OCI-LY1 (cell line): Measurements from ENCODE around the gene JPH2.

Experiments
- H2AFZ ChIP-seq: fragments of 200-600 bp; sonication (generic), shearing (Covaris generic); 2 replicates; pipeline ENCODE4 v1.6.0; 2014; ENCODE audit warnings: antibody characterized with exemption, mild to moderate bottlenecking, low read length
- H3F3A ChIP-seq: fragments of 200-600 bp; sonication (generic), shearing (Covaris generic); 2 replicates; pipeline ENCODE4 v1.6.0; 2014; ENCODE audit warnings: mild to moderate bottlenecking, antibody characterized with exemption, low read length, moderate library complexity; ENCODE audit not compliant: insufficient read depth
- H3K27ac ChIP-seq: fragments of 200-600 bp; sonication (generic); 2 replicates; pipeline ENCODE4 v1.5.1; 2014; ENCODE audit warnings: low read length, mixed run types, mild to moderate bottlenecking, low read depth; ENCODE audit not compliant: poor library complexity, severe bottlenecking
- H3K27me3 ChIP-seq: fragments of 200-600 bp; sonication (generic); 2 replicates; pipeline ENCODE4 v1.6.0; 2014; ENCODE audit warnings: antibody characterized with exemption, mild to moderate bottlenecking, low read length, moderate library complexity; ENCODE audit not compliant: insufficient read depth
- H3K36me3 ChIP-seq: fragments of 200-600 bp; sonication (generic); 2 replicates; pipeline ENCODE4 v1.6.1; 2014; ENCODE audit warnings: mild to moderate bottlenecking, antibody characterized with exemption, low read length, moderate library complexity, mixed read lengths; ENCODE audit not compliant: insufficient read depth
- H3K4me1 ChIP-seq: fragments of 200-600 bp; sonication (generic); 2 replicates; pipeline ENCODE4 v1.5.1; 2014; ENCODE audit warnings: mild to moderate bottlenecking, low read length, moderate library complexity; ENCODE audit not compliant: insufficient read depth, severe bottlenecking
- H3K4me2 ChIP-seq: fragments of 200-600 bp; sonication (generic), shearing (Covaris generic); 2 replicates; pipeline ENCODE4 v1.6.1; 2014; ENCODE audit warnings: low read length
- H3K4me3 ChIP-seq: fragments of 200-600 bp; sonication (generic); 2 replicates; pipeline ENCODE4 v1.5.1; 2014; ENCODE audit warnings: low read length, low read depth, mild to moderate bottlenecking, mixed read lengths; ENCODE audit not compliant: poor library complexity, severe bottlenecking
- H3K79me2 ChIP-seq: fragments of 200-600 bp; shearing (Covaris generic); 2 replicates; pipeline ENCODE4 v1.6.1; 2016; ENCODE audit warnings: mixed run types, low read length, mixed read lengths; ENCODE audit not compliant: insufficient read depth
- H3K9ac ChIP-seq: fragments of 200-600 bp; sonication (generic), shearing (Covaris generic); 2 replicates; pipeline ENCODE4 v1.6.1; 2014; ENCODE audit warnings: mild to moderate bottlenecking, low read length, mixed read lengths
- H3K9me2 ChIP-seq: fragments of 200-600 bp; sonication (generic), shearing (Covaris generic); 2 replicates; pipeline ENCODE4 v1.6.1; 2014; ENCODE audit warnings: low read depth, mild to moderate bottlenecking, low read length, mixed read lengths
- H3K9me3 ChIP-seq: fragments of 200-600 bp; shearing (Covaris generic); 2 replicates; pipeline ENCODE4 v1.6.1; 2014; ENCODE audit warnings: low read length, mixed read lengths
- H4K20me1 ChIP-seq: fragments of 200-600 bp; sonication (generic), shearing (Covaris generic); 2 replicates; pipeline ENCODE4 v1.6.0; 2016; ENCODE audit warnings: mild to moderate bottlenecking, low read length; ENCODE audit not compliant: insufficient read depth
- EZH2 ChIP-seq: fragments of 200-600 bp; sonication (generic), shearing (Covaris generic); IDR thresholded peaks from 2 replicates; pipeline ENCODE4 v1.8.0; 2017; ENCODE audit warnings: borderline replicate concordance, mixed run types, mild to moderate bottlenecking, antibody characterized with exemption, low read length, moderate library complexity, mixed read lengths
- TF ChIP-seq, protein P1 (sequence below): fragments of 200-600 bp; sonication (generic), shearing (Covaris generic); IDR thresholded peaks from 2 replicates; pipeline ENCODE4 v1.5.1; 2017; ENCODE audit warnings: mild to moderate bottlenecking, antibody characterized with exemption, low read length, moderate library complexity, mixed read lengths

The JPH2 gene

DNA sequence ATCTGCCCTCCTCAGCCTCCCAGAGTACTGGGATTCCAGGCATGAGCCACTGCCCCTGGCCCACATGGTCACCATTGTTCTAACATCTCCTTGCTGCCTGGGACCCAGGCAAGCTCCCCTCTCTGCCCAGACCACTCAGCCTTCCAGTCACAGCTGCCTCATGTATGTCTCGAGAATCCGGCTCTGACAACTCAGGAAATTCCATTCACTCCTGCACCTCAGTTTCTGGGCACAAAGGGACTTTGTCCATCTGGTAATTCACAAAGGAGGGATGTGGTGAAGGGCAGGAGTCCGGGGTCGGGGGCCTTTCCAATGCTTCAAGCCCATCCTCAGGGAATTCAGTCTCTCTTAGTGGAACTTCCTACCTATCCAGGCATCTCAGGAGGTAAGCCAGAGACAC lies 40.7 kb downstream of the JPH2 start:
- Histone ChIP-seq H3F3A (no peaks in the 10 kb centered on the region), H3K4me3 (no peak overlapping the region), H3K9me3 (no peaks in the 10 kb centered on the region), H3K4me1 (no peaks in the 10 kb centered on the region), H3K9ac (no peak overlapping the region), H3K27me3 (0 out of 2 replicates have a peak, but pooled peaks cover 9% of the 10 kb centered on the region), H3K79me2 (no peaks in the 10 kb centered on the region), H3K4me2 (no peak overlapping the region), H3K9me2 (no peaks in the 10 kb centered on the region), H2AFZ (no peak overlapping the region), H3K36me3 (no peaks in the 10 kb centered on the region), H3K27ac (no peak overlapping the region), H4K20me1 (no peaks in the 10 kb centered on the region)
- TF ChIP-seq, protein P1, sequence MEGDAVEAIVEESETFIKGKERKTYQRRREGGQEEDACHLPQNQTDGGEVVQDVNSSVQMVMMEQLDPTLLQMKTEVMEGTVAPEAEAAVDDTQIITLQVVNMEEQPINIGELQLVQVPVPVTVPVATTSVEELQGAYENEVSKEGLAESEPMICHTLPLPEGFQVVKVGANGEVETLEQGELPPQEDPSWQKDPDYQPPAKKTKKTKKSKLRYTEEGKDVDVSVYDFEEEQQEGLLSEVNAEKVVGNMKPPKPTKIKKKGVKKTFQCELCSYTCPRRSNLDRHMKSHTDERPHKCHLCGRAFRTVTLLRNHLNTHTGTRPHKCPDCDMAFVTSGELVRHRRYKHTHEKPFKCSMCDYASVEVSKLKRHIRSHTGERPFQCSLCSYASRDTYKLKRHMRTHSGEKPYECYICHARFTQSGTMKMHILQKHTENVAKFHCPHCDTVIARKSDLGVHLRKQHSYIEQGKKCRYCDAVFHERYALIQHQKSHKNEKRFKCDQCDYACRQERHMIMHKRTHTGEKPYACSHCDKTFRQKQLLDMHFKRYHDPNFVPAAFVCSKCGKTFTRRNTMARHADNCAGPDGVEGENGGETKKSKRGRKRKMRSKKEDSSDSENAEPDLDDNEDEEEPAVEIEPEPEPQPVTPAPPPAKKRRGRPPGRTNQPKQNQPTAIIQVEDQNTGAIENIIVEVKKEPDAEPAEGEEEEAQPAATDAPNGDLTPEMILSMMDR, result no peak
- no peak for TF ChIP-seq EZH2

DNA sequence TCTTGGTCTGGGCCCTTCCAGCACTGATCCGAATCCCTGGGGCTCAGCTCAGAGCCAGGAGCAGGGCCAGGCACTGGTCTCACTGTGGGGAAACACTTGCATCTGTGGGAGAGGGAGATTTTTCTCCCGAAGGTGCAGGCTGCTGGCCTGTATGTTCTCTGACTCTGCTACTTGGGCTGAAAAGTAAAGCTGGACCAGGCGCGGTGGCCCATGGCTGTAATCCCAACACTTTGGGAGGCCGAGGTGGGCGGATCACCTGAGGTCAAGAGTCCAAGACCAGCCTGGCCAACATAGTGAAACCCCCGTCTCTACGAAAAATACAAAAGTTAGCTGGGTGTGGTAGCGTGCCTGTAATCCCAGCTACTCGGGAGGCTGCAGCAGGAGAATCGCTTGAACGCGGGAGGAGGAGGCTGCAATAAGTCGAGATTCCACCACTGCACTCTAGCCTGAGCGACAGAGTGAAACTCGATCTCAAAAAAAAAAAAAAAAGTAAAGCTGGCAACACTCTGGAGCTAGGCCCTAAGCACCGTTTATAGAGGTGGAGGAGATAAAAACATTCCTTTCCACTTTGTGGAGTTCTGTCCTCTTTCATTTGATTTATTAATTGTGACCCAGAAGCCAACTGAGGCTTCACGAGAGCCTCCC lies 41.7 kb downstream of the JPH2 start:
- no peak overlapping the region for H3K27ac ChIP-seq
- no peaks in the 10 kb centered on the region for H3K9me3 ChIP-seq
- H3K27me3 ChIP-seq, result 0 out of 2 replicates have a peak, but pooled peaks cover 9% of the 10 kb centered on the region
- no peaks in the 10 kb centered on the region for H4K20me1 ChIP-seq
- H3F3A ChIP-seq, result no peaks in the 10 kb centered on the region
- no peaks in the 10 kb centered on the region for H3K9me2 ChIP-seq
- no peaks in the 10 kb centered on the region for H3K4me1 ChIP-seq
- no peak for TF ChIP-seq EZH2
- TF ChIP-seq, protein P1, result no peak
- no peaks in the 10 kb centered on the region for H3K79me2 ChIP-seq
- H3K4me2 ChIP-seq, result no peak overlapping the region
- no peak overlapping the region for H2AFZ ChIP-seq
- no peak overlapping the region for H3K4me3 ChIP-seq
- H3K36me3 ChIP-seq, result no peaks in the 10 kb centered on the region
- no peak overlapping the region for H3K9ac ChIP-seq

DNA sequence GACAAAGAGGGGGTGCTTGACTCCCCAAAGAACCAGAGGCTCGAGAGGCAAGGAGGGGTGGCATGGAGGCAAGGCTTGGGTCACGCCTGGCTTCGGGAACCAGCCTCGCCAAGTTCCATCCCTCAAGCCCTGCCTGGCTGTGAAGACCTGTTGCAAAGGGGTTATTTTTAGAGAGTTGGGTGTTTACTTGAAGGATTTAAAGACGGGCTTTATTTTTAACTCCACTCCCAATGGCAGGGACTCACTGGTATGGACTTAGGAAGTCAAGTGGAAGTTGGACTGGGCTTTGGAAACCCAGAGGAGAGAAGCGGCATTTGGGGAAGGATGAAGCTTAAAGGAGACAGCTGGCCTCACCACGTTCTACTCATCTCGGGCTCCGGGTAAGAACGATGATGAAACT lies 43.1 kb downstream of the JPH2 start:
- Histone ChIP-seq H3K36me3 (no peaks in the 10 kb centered on the region), H3K9me2 (no peaks in the 10 kb centered on the region), H2AFZ (no peak overlapping the region), H3K4me1 (no peaks in the 10 kb centered on the region), H3F3A (no peaks in the 10 kb centered on the region), H3K27me3 (0 out of 2 replicates have a peak, but pooled peaks cover 9% of the 10 kb centered on the region), H3K9ac (no peak overlapping the region), H3K4me2 (no peak overlapping the region), H3K79me2 (no peaks in the 10 kb centered on the region), H3K27ac (no peak overlapping the region), H4K20me1 (no peaks in the 10 kb centered on the region), H3K4me3 (no peak overlapping the region), H3K9me3 (no peaks in the 10 kb centered on the region)
- TF ChIP-seq EZH2, result no peak
- TF ChIP-seq, protein P1, result no peak
